Spleen (tissue), 7 donors: ENCODE measurements around the gene BSN.

Experiments
- CTCF ChIP-seq, 11 experiments: fragments of 200-600 bp in 7 of 11; fragments of 450-650 bp in 4 of 11; sonication (generic) in 4 of 11; IDR thresholded peaks in 8 of 11; conservative IDR thresholded peaks in 3 of 11; 1 replicate in 7 of 11; 2 replicates in 4 of 11; pipeline versions ENCODE4 v1.4.0 to v1.8.0; 2016 to 2021; ENCODE audit warnings: antibody characterized with exemption in 11 of 11, inconsistent platforms in 4 of 11, mild to moderate bottlenecking in 1 of 11
- POLR2A ChIP-seq, 3 donors: fragments of 450-650 bp; IDR thresholded peaks; one replicate each; pipeline ENCODE4 v1.5.1; 2017; ENCODE audit warnings: antibody characterized with exemption in 3 of 3, mild to moderate bottlenecking in 1 of 3
- POLR2AphosphoS5 ChIP-seq, 3 donors: sonication (generic); formaldehyde crosslinking; IDR thresholded peaks; one replicate each; pipeline ENCODE4 v1.5.1; 2017; ENCODE audit warnings: antibody characterized with exemption in 3 of 3
- donor health status: DM: no; HTN: no; CAD: no; lungs with moderate emphysema.
- donor health status: DM: no; HTN: no; CAD: no.
- donor health status: DM: no; HTN: no; CAD: no.

- TF ChIP-seq CTCF (IDR thresholded peaks at IDR 0.05 in 8 of 11, conservative IDR thresholded peaks at IDR 0.05 in 3 of 11), result no peak
- TF ChIP-seq POLR2AphosphoS5 (IDR thresholded peaks at IDR 0.05), result peak in 1 of 3 donors; percentile 20
- no peak for TF ChIP-seq POLR2A (IDR thresholded peaks at IDR 0.05)
Measured at GRCh38 chr3:49716169-49716568, 161.9 kb downstream of the BSN start.
